ENCODE measurements around the gene LRRFIP1.
"Not testable (repeated sequence)": the region's sequence is repeated elsewhere in the genome, so short reads cannot be mapped to it uniquely, and the experiment has no call there.

The LRRFIP1 gene

GRCh38 chr2:237765875-237766274 is 138.5 kb downstream of the LRRFIP1 start:
- no peak for DNase-seq

GRCh38 chr2:237766340-237766739 is 139.0 kb downstream of the LRRFIP1 start:
- DNase-seq: no peak

DNA sequence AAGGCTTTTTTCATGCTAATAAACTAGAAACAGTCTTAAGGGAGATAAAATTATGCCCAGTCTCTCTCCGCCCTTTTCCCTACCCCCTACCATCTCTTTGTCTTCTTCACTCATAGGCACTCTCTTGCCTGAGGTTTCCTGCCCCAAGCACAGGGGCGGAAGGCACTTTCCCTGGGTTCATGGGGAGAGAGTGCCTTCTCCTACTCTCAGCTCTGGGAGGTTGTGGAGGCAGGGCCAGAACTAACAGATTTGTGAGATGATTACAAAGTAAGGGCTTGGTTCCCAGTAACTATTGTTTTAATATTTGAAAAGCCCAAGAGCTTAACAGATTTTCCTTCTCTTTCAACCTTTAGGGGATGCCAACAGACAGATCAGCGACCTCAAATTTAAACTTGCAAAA is 145.1 kb downstream of the LRRFIP1 start:
- DNase-seq: no peak

- no peak for DNase-seq
Observed at GRCh38 chr2:237773826-237774225, 146.4 kb downstream of the LRRFIP1 start.

DNA sequence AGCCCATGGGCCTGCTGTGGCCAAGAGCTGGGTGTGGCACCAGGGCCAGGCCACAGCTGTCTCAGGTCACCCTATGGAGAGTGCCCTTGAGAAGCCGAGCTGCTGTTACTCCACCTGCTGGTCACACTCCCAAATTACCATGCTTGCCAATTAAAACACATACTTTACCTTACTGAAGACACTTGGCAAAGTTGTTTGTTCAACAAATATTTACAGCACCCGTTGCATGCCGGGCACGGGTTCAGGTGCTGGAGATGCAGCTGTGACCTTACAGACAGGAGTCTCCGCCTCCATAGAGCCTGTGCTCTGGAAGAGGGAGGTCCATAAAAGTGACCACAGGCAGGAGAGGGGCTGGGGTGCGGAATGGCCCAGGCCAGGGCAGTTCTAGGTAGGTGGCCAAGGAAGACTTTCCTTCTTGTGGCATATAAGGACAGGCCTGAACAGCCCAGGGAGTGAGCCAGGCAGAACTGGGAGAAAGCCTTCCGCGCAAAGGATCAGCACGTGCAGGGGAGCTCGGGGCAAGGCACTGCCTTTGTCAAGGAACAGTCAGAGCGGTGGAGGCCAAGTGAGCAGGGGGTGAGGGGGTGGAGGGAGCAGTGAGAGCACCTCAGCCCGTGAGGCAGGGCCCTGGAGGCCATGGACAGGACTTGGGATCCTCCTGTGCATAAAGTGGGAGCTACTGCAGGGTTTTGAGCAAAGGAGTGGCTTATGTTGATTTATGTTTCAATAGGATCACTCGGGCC is 147.6 kb downstream of the LRRFIP1 start:
- peak in 5 of 58 donors; percentile 5 to 12 (median 5) for DNase-seq

GRCh38 chr2:237779521-237779920 is 152.1 kb downstream of the LRRFIP1 start:
- DNase-seq: no peak

DNA sequence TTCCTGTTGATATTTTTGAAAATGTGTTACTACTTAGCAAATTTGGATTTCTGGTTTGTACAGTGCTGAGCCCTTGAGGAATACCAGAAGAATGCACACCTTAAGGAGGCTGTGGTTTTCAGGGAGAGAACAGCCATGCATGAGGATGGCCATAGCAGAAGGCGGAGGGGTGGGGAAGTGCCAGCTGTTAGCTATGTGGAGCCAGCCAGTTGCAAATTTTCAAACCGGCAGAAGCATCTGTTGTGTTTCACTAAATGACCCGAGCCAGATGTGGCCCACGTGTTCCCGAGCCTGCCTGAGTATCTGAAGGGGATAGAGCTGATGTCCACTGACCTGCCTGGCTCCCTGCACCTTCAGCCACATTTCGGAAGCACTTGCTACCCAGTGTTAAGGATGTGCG is 154.8 kb downstream of the LRRFIP1 start:
- no peak for DNase-seq

DNA sequence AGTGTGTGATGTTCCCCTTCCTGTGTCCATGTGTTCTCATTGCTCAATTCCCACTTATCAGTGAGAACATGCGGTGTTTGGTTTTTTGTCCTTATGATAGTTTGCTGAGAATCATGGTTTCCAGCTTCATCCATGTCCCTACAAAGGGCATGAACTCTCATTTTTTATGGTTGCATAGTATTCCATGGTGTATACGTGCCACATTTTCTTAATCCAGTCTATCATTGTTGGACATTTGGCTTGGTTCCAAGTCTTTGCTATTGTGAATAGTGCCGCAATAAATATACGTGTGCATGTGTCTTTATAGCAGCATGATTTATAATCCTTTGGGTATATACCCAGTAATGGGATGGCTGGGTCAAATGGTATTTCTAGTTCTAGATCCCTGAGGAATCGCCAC is 156.3 kb downstream of the LRRFIP1 start:
- DNase-seq: not testable (repeated sequence)

- no peak for DNase-seq
Observed at GRCh38 chr2:237786936-237787335, 159.5 kb downstream of the LRRFIP1 start.

GRCh38 chr2:237790353-237790752 is 163.0 kb downstream of the LRRFIP1 start:
- DNase-seq: no peak

- no peak for DNase-seq
Observed at GRCh38 chr2:237791977-237792727, 164.8 kb downstream of the LRRFIP1 start.

- DNase-seq: no peak
Observed at GRCh38 chr2:237797253-237797652, 169.9 kb downstream of the LRRFIP1 start.

GRCh38 chr2:237798236-237799059 is 171.1 kb downstream of the LRRFIP1 start, which contains the start of gene RBM44:
Gene RBM44 (plus strand): TSS chr2:237798779. CDS start chr2:237813610, 14,831 bp downstream.
- no peak for DNase-seq

- no peak for DNase-seq
Observed at GRCh38 chr2:237799060-237799428, 171.7 kb downstream of the LRRFIP1 start.

- DNase-seq: no peak
Observed at GRCh38 chr2:237801466-237801865, 174.1 kb downstream of the LRRFIP1 start.

GRCh38 chr2:237806334-237806733 is 178.9 kb downstream of the LRRFIP1 start:
- DNase-seq: no peak

GRCh38 chr2:237815637-237816036 is 188.2 kb downstream of the LRRFIP1 start:
- DNase-seq: no peak

GRCh38 chr2:237816531-237816930 is 189.1 kb downstream of the LRRFIP1 start:
- DNase-seq: no peak

DNA sequence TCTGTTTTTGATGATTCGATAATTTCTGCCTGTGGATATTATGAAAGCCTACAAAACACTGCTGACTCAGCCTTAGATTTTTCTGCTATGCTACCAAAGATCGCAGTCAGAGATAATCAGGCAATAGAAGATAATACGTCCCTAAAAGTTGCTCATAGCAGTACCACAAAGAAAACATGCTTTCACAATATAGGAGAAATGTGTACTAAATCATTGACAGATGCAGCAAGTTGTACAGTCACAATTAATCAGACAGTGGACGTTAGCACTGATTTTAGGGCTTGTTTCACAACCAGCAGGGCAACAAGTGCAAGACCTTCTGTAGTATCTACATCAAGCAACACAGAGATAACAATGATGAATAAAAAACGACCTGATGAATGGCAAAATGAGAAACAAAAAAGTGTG is 190.7 kb downstream of the LRRFIP1 start:
- no peak for DNase-seq

DNA sequence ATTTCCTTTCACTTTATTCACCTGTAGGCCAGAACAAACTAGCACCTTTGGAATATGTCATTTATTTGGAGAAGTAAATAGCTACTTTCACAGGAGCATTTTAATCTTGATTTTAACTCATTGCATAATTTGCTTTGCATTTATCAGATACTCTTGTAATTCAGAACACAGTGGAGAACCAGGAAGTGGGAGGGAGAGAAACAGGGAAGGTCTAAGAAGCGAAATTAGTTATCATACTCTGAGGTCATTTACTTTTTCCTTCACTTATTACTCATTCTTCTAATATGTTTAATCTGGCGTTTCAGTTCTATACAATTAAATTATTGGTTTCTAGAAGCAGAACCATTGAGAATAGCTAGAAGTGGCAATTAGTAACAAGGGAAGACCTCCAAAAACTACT is 191.8 kb downstream of the LRRFIP1 start:
- no peak for DNase-seq

- DNase-seq: no peak
Observed at GRCh38 chr2:237820421-237820820, 193.0 kb downstream of the LRRFIP1 start.

- DNase-seq: no peak
Observed at GRCh38 chr2:237823544-237823943, 196.2 kb downstream of the LRRFIP1 start.
